Activated B cell treated with CpG ODN at 0.5 μM for 24 hours (primary cell): ENCODE results near the gene DPPA5. TPM values are rescaled to one million over a fixed set of nuclear protein-coding genes. Genes with fewer than 3 reads are reported as not detected.
A peak's percentile ranks its signal among the peaks of the same experiment; 100 is the strongest.
"Not testable (repeated sequence)": the region's sequence is repeated elsewhere in the genome, so short reads cannot be mapped to it uniquely, and the experiment has no call there.

Experiments used
- ATAC-seq: fragments of 200-7000 bp; cut with Tn5 transposase; one replicate; pipeline ENCODE4 v1.10.0; 2021; ENCODE audit warnings: low read depth, mild to moderate bottlenecking, moderate library complexity
- CTCF ChIA-PET: fragments of 350-600 bp; sonication (Branson Sonifier 250); formaldehyde crosslinking; loops from one replicate; lab custom pipeline; 2021; ENCODE audit warnings: antibody characterized with exemption; lab: Charles Lee
- POLR2A ChIA-PET: fragments of 350-600 bp; sonication (Branson Sonifier 250); formaldehyde crosslinking; loops from one replicate; lab custom pipeline; 2021; ENCODE audit warnings: antibody characterized with exemption; lab: Charles Lee
- DNase-seq: peaks from one replicate; pipeline ENCODE4 v3.0.0; 2022
- H3K27ac Mint-ChIP-seq: one replicate; pipeline ENCODE4 v1.8.0; 2020; ENCODE audit warnings: mixed read lengths
- H3K27me3 Mint-ChIP-seq: one replicate; pipeline ENCODE4 v1.8.0; 2021; ENCODE audit warnings: mixed read lengths
- H3K36me3 Mint-ChIP-seq: one replicate; pipeline ENCODE4 v1.8.0; 2021; ENCODE audit warnings: low read depth, mixed read lengths
- H3K4me1 Mint-ChIP-seq: one replicate; pipeline ENCODE4 v1.8.0; 2021; ENCODE audit warnings: mixed read lengths
- H3K4me3 Mint-ChIP-seq: one replicate; pipeline ENCODE4 v1.8.0; 2020; ENCODE audit warnings: mild to moderate bottlenecking, mixed read lengths
- H3K9me3 Mint-ChIP-seq: one replicate; pipeline ENCODE4 v1.8.0; 2020; ENCODE audit warnings: mixed read lengths
- intact Hi-C: fragments of 100-400 bp; cut with micrococcal nuclease; formaldehyde crosslinking; loops from one replicate; pipeline ENCODE4 v1.15.1; 2024
- total RNA-seq: library from RNA; stranded (reverse); gene quantifications from 2 replicates; pipeline ENCODE4 v1.2.3, GENCODE V29; 2022
- TF ChIP-seq, protein P1 (sequence below): fragments of 200-600 bp; IDR thresholded peaks from one replicate; pipeline ENCODE4 v1.8.0; 2022; ENCODE audit warnings: antibody characterized with exemption, mild to moderate bottlenecking

DPPA5 gene
- total RNA-seq, 1 donor from 2014 or later: not detected

GRCh38 chr6:73325656-73326055 is 28.4 kb downstream of the DPPA5 start:
- DNase-seq (no peak), ATAC-seq (no peak)
- ChIA-PET POLR2A (interaction anchor here (0.6 kb wide), 1 partner anchor 64 kb away, joined by 3 read pairs; no protein-coding TSS in a partner anchor), CTCF (interaction anchor here (0.6 to 4.3 kb wide), 11 partner anchors 16 to 917 kb away, joined by 3 to 58 read pairs (median 3); partner anchors contain the start of gene MTO1)
- Mint-ChIP-seq H3K4me3 (no peak overlapping the region), H3K36me3 (no peaks in the 10 kb centered on the region), H3K27me3 (peaks cover 20% of the 10 kb centered on the region), H3K4me1 (peaks cover 2% of the 10 kb centered on the region), H3K27ac (no peak overlapping the region), H3K9me3 (no peaks in the 10 kb centered on the region)
- intact Hi-C loops: loop anchor here (1.0 to 5.0 kb wide), 8 partner anchors 15 to 1938 kb away; no protein-coding TSS in a partner anchor
- TF ChIP-seq, protein P1, sequence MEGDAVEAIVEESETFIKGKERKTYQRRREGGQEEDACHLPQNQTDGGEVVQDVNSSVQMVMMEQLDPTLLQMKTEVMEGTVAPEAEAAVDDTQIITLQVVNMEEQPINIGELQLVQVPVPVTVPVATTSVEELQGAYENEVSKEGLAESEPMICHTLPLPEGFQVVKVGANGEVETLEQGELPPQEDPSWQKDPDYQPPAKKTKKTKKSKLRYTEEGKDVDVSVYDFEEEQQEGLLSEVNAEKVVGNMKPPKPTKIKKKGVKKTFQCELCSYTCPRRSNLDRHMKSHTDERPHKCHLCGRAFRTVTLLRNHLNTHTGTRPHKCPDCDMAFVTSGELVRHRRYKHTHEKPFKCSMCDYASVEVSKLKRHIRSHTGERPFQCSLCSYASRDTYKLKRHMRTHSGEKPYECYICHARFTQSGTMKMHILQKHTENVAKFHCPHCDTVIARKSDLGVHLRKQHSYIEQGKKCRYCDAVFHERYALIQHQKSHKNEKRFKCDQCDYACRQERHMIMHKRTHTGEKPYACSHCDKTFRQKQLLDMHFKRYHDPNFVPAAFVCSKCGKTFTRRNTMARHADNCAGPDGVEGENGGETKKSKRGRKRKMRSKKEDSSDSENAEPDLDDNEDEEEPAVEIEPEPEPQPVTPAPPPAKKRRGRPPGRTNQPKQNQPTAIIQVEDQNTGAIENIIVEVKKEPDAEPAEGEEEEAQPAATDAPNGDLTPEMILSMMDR: no peak

DNA sequence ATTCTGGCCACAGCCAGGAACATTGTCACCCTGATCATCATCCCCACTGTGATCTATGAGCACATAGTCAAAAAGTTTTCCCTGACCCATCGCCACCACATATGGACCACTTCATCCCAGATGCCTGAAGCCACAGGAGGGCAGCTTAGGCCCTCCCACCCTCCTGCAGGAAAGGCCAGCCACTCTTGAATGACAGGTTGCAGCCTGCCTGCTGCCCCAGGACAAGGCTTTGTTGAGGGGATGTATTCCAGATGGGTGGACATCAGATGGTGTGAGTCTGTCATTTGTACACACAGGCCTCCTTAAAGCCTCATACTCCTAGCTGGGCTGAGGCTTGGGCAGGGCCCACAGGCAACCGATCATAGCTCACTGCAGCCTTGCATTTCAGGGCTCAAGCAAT is 30.8 kb downstream of the DPPA5 start:
- Mint-ChIP-seq H3K27ac (no peak overlapping the region), H3K9me3 (peaks cover under 1% of the 10 kb centered on the region), H3K27me3 (peaks cover 7% of the 10 kb centered on the region), H3K36me3 (no peaks in the 10 kb centered on the region), H3K4me3 (no peak overlapping the region), H3K4me1 (peaks cover 2% of the 10 kb centered on the region)
- CTCF ChIA-PET: no interaction called here
- ATAC-seq (no peak), DNase-seq (no peak)
- intact Hi-C loops: no loop called here
- POLR2A ChIA-PET: no interaction called here
- TF ChIP-seq, protein P1: no peak

DNA sequence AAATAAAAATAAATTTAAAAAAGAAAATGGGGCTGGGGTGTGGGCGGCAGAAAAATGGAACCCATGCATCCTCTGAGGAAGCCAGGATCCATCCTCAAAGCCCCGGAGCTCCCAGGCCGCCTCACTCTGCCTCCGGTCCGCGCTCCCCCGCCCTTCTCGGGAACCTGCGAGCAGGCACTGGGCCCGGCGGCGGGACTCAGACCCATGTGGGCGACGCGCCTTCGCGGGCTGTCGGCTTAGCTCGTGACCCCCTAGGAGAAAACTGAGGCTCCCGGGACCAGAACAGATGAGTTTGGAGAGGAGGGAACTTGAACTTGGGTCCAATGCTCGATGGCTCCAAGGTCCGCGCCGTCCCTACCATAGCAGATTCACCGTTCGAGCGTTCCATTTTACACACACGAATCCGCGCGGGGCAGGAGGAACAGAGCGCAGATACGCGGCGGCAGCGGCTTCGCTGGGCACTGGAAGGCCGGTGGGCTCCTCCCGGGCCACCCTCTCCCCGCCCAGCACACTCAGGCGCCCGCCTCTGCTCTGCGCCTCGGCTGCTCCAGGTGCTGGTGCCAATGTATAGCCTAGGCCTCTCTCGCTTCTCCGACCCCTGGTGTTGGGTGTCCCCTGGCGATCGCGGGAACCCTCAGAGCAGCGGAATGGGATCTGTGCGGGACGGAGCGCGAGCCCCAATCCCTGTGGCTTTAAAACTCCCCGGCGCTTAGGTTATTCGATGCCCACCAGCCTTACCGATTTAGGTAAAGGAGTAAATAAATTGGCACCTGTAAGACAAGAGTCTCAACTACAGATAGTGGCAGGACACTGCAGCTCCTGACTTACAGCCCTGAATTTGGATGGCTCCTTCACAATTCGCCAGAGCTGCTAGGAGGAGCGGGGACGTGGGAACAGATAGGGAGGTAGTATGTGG is 39.2 kb downstream of the DPPA5 start:
- H3K4me1 Mint-ChIP-seq: peaks cover 8% of the 10 kb centered on the region
- H3K36me3 Mint-ChIP-seq: peaks cover 4% of the 10 kb centered on the region
- CTCF ChIA-PET: no interaction called here
- POLR2A ChIA-PET: no interaction called here
- intact Hi-C loops: loop anchor here (5.0 kb wide), 1 partner anchor 133 kb away; no protein-coding TSS in a partner anchor
- H3K27me3 Mint-ChIP-seq: peaks cover 30% of the 10 kb centered on the region
- TF ChIP-seq, protein P1: no peak
- H3K4me3 Mint-ChIP-seq: peak overlapping the region; percentile 48
- peaks cover 8% of the 10 kb centered on the region for H3K9me3 Mint-ChIP-seq
- H3K27ac Mint-ChIP-seq: no peak overlapping the region
- DNase-seq (no peak), ATAC-seq (no peak)

GRCh38 chr6:73310503-73310845 is 43.6 kb downstream of the DPPA5 start:
- Mint-ChIP-seq H3K4me3 (peak overlapping the region; percentile 97), H3K4me1 (peaks cover 18% of the 10 kb centered on the region), H3K27ac (peak overlapping the region; percentile 87), H3K27me3 (peaks cover 13% of the 10 kb centered on the region)
- POLR2A ChIA-PET, DNase-seq, CTCF ChIA-PET, H3K9me3 Mint-ChIP-seq, ATAC-seq, H3K36me3 Mint-ChIP-seq: not testable (repeated sequence)
- intact Hi-C loops: loop anchor here (1.0 to 5.0 kb wide), 7 partner anchors 16 to 1932 kb away; partner anchors contain the start of genes COX7A2, KCNQ5, KHDC1 and SLC17A5

GRCh38 chr6:73309785-73310502 is 44.1 kb downstream of the DPPA5 start:
- POLR2A ChIA-PET: interaction anchor here (1.3 kb wide), 1 partner anchor 142 kb away, joined by 3 read pairs; the partner anchor contains the start of gene CGAS
- CTCF ChIA-PET: interaction anchor here (1.3 kb wide), 1 partner anchor 16 kb away, joined by 7 read pairs; no protein-coding TSS in a partner anchor
- Mint-ChIP-seq H3K36me3 (peaks cover 5% of the 10 kb centered on the region), H3K9me3 (no peaks in the 10 kb centered on the region), H3K4me3 (peak overlapping the region; percentile 97), H3K27ac (peak overlapping the region; percentile 87), H3K27me3 (peaks cover 8% of the 10 kb centered on the region), H3K4me1 (peaks cover 18% of the 10 kb centered on the region)
- intact Hi-C loops: loop anchor here (1.0 to 5.0 kb wide), 7 partner anchors 16 to 1933 kb away; partner anchors contain the start of genes COX7A2, KCNQ5, KHDC1 and SLC17A5
- TF ChIP-seq, protein P1: no peak
- peak; percentile 59 for DNase-seq
- peak; percentile 94 for ATAC-seq
